Measurements from ENCODE around the gene PSAT1.

Gene PSAT1

GRCh38 chr9:78316166-78316892, 19.4 kb downstream of the PSAT1 start:
- no peak for DNase-seq (ENCODE audit: low read depth in 1 of 2, low spot score in 1 of 2)

GRCh38 chr9:78319197-78320029, 22.5 kb downstream of the PSAT1 start:
- no peak for DNase-seq (ENCODE audit: low read depth in 1 of 2, low spot score in 1 of 2)

- DNase-seq (ENCODE audit: low read depth in 1 of 2, low spot score in 1 of 2), result no peak
These were observed 23.2 kb downstream of the PSAT1 start for GRCh38 chr9:78320030-78320693.

DNA sequence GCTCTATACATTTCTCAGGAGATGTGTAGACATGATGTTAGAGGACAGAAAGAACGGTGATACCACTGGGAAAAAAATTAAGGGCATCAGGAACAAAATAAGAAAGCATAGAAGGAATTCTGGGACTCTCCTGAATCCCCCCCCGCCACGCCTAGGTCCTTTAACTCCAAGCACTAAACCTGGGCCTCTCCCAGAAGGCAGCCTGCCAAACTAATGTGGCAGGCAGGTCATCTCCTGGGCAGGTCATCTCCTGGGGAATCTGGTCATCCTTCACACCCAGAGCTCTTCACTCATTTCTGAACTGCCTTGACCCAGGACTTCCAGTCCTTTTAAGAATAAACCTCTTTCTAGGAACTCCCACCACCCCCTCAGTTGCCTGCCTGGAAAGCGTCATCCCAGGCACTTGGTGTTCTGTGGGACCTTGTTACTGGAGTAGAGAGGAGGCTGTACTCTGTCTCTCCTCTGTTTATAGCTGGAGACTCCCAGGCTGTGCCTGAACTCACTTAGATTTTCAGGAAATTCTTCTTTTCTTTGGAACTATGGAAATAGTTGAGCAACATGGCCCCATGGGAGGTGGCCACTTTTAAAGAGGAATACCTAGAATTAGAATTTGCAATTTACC, 24.1 kb downstream of the PSAT1 start:
- no peak for DNase-seq (ENCODE audit: low read depth in 1 of 2, low spot score in 1 of 2)

GRCh38 chr9:78321505-78321904, 24.6 kb downstream of the PSAT1 start:
- DNase-seq (ENCODE audit: low read depth in 1 of 2, low spot score in 1 of 2), result no peak

DNA sequence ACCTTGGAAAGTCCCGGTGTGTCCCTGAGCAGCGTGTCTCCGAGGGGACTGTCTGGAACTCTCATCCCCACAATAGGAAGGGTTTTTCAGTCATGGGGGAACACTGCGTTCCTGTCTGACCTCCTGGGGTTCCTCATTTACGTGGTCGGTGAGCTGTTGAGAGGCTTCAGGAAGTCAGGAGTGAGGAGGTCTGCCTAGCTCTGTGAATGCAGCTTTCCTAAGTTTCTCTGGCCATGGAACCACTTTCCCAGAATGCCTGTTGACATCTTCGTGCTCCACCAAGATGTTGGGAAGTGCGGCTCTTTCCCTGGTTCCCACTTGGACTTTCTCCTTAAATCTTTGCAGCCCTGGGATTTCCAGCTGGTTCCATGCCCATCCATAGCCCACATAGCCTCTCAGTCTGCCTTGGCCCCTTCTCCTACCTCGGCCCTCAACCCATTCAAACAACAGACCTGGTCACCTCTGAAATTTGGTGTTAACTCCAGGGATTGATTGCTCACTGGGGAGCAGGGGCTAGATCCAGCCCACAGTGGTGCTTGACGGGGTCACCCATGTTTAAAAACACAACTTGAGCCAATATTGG, 27.2 kb downstream of the PSAT1 start:
- DNase-seq (ENCODE audit: low read depth in 1 of 2, low spot score in 1 of 2), result no peak

- no peak for DNase-seq (ENCODE audit: low read depth in 1 of 2, low spot score in 1 of 2)
These were observed 27.8 kb downstream of the PSAT1 start for GRCh38 chr9:78324682-78325081.

DNA sequence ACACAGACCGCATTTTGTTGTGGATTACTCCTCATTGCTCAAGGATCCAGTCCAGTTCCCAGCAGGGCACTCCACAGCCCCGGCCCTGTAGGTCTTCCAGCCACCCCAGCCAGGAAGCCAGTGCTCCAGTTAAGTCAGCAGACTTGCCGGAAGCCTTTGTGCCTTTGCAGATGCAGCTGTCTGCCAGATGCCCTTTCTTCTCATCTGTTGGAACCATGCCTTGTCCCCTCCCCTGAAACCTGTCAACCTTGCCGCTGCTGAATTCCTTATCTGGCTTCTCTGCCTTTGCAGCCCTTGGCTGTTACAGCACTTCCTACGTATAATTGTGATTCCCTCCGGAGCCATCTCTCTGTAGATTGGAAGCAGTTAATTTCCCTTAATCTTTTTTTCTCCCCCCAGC, 28.4 kb downstream of the PSAT1 start:
- no peak for DNase-seq (ENCODE audit: low read depth in 1 of 2, low spot score in 1 of 2)

DNA sequence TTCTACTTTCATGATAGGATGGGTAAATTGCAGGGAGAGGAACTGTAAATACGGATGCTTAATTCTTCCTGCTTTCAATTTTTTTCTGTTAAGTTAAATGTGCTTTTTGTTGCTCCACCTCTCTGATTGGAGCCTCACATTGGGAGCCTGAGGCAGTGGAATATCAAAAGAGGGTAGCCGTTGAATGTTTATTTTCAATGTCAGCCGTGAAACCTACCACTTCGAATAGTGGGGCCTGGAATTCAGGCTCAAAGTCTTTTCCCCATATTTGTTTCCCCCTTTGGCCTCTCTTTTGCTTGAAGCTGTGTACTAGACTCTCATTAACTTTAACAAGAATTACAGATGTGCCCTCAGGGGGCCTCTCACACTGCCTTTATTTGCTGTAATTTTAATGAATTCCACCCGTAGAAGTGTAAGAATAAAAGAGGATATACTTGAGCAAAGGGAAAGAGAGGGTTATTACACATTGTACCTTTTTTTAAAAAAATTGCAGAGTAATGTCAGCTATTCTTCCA, 29.0 kb downstream of the PSAT1 start:
- DNase-seq (ENCODE audit: low read depth in 1 of 2, low spot score in 1 of 2), result no peak

DNA sequence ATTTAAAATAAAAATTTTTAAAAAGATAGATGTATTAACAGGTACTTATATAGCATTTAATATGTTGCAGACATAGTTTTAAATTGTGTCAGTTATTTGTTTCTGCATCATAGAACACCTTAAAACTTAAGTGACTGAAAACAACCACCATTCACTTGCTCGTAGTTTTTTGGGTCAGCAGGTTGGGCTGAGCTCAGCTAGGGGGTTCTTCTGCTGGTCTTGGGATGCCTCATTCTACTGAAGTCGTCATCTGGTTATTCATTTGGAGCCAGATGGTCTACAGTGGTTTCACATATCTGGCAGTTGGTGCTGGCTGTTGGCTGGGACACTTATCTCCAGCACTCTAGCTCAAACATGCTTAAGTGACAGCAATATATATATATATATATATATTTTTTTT, 29.6 kb downstream of the PSAT1 start:
- DNase-seq (ENCODE audit: low read depth in 1 of 2, low spot score in 1 of 2), result no peak

DNA sequence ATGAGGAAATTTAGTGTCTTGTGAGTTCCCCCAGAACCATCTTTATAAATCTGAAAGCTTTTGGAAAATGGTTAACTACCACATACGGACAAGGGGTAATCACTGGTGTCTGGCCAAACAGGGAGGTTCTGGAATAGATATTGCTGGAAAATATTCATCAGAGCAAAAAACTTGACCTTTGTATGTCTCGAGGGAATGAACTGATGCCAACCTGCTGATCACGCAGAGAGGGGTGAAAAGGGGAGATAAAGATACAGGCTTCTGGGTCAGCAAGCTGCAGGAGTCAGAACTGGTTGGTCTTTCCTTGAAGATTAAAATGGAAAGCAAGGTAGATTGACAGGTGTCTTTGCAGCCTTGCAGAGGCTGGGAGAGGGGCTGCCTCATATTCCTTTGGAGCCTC, 35.5 kb downstream of the PSAT1 start:
- DNase-seq (ENCODE audit: low read depth in 1 of 2, low spot score in 1 of 2), result no peak

GRCh38 chr9:78348848-78349247, 51.9 kb downstream of the PSAT1 start:
- DNase-seq (ENCODE audit: low read depth in 1 of 2, low spot score in 1 of 2), result no peak

GRCh38 chr9:78351816-78352215, 54.9 kb downstream of the PSAT1 start:
- no peak for DNase-seq (ENCODE audit: low read depth in 1 of 2, low spot score in 1 of 2)

DNA sequence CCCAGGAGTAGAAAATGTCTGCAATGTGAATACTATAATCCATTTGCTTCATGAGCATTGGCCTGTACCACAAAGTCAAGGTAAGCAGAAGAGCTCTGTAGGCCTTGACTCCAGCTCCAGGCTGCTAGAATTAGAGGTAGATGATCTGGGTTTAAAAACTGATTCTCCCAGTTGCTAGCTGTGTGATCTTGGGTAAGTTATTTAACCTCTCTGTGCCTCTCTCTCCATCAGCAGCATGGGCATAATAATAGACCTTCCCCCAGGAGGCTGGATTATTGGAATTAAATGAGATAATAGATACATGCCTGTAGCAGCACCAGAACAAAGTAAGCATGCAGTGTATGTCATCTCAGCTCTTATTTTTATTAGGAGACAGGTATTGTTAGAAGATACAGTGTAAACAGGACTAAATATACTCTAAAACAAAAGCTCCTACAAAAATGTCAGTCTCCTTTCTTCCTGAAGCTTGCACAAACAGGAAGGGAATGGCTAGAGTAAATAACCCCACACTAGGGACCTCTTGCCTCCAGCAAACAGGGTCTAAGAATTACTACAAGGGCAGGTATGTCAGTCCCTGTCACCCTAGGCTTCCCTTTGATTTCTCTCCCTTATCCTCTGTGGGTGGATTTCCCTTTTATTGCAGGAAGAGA, 57.5 kb downstream of the PSAT1 start:
- no peak for DNase-seq (ENCODE audit: low read depth in 1 of 2, low spot score in 1 of 2)

DNA sequence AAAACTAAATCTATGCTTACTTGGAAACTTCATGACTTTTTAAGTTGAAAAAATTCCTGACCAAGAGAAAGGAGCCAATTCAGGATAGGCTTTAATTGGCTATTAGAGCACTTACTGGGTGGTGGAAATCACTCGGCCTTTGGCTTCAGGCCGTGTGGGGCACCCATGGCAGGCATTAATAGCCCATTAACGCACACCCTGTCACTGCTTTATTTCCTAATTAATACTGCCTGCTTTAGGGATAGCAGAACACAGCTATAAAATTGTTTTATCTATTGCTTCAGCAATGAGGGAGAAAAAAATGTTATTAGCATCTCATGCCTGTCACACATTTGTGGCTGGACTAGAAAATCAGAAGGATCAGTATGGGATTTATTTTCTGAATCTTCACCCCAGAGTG, 58.1 kb downstream of the PSAT1 start:
- no peak for DNase-seq (ENCODE audit: low read depth in 1 of 2, low spot score in 1 of 2)

GRCh38 chr9:78356634-78357033, 59.7 kb downstream of the PSAT1 start:
- DNase-seq (ENCODE audit: low read depth in 1 of 2, low spot score in 1 of 2), result no peak

DNA sequence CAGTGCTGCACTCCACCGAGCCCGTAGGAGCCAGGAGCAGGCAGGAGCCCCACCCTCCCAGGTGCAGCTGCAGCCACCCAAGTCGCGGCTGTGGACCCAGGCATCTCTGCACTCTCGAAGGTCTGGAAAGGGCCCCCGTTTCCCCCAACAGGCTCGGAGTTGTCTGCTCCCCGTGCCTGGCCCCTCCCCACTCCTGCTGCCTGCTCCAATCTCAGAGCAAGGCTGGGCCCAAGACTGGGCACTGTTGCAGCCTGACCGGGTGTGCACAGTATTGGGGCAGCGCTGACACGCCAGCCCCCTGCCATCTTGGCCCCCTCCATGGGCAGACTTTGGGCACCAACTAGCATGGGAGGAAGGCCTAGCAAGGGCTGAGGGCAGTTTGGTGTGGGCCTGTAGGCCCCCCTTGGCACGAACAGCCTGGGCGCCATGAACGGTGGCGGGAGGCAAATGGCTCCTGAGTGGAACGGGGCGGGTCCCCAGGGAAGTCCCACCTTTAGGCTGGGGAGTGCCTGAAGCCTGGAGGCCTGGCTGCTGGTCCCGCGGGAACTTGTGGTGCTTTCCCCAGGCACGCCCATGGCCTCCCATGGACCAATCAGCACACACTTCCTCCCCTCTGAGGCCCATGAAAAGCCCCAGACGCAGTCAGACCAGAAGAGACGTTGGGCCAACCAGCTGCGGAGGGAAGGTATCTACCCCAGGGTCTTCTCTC, 60.4 kb downstream of the PSAT1 start:
- DNase-seq (ENCODE audit: low read depth in 1 of 2, low spot score in 1 of 2), result no peak

- no peak for DNase-seq (ENCODE audit: low read depth in 1 of 2, low spot score in 1 of 2)
These were observed 61.6 kb downstream of the PSAT1 start for GRCh38 chr9:78358329-78359051.

GRCh38 chr9:78363221-78363620, 66.3 kb downstream of the PSAT1 start:
- DNase-seq (ENCODE audit: low read depth in 1 of 2, low spot score in 1 of 2), result no peak

Measured in stimulated activated CD4-positive, alpha-beta T cell treated with anti-CD3 and anti-CD28 coated beads, Interleukin-15, amount 100 ng/mL, for 1 hour (primary cell).